Trophoblast cell (in vitro differentiated cells and primary cell): ENCODE data around the gene DCP1A.
"Not testable (repeated sequence)": the region's sequence is repeated elsewhere in the genome, so short reads cannot be mapped to it uniquely, and the experiment has no call there.

Experiments
- DNase-seq, 2 donors: peaks; one replicate each; pipeline ENCODE4 v3.0.0-alpha.2; 2016
- H2AFZ ChIP-seq: 2 replicates; pipeline ENCODE4 v1.6.1; 2013; ENCODE audit warnings: low read length, moderate library complexity, mild to moderate bottlenecking; ENCODE audit not compliant: insufficient read depth, poor library complexity
- H2AK5ac ChIP-seq: 2 replicates; pipeline ENCODE4 v1.6.1; 2013; ENCODE audit warnings: mild to moderate bottlenecking, low read length
- H2BK120ac ChIP-seq: 2 replicates; pipeline ENCODE4 v1.6.1; 2013; ENCODE audit warnings: low read length, mild to moderate bottlenecking, moderate library complexity; ENCODE audit not compliant: insufficient read depth, poor library complexity
- H2BK12ac ChIP-seq: 2 replicates; pipeline ENCODE4 v1.6.1; 2013; ENCODE audit warnings: mild to moderate bottlenecking, low read length, moderate library complexity
- H2BK5ac ChIP-seq: 2 replicates; pipeline ENCODE4 v1.6.1; 2013; ENCODE audit warnings: low read length, low read depth, moderate library complexity, mild to moderate bottlenecking; ENCODE audit not compliant: poor library complexity
- H3K14ac ChIP-seq: 2 replicates; pipeline ENCODE4 v1.6.1; 2013; ENCODE audit warnings: mild to moderate bottlenecking, low read length
- H3K18ac ChIP-seq: 2 replicates; pipeline ENCODE4 v1.6.1; 2013; ENCODE audit warnings: mild to moderate bottlenecking, low read length
- H3K23ac ChIP-seq: 2 replicates; pipeline ENCODE4 v1.6.1; 2013; ENCODE audit warnings: low read length
- H3K27ac ChIP-seq: 2 replicates; pipeline ENCODE4 v1.5.1; 2013; ENCODE audit warnings: low read depth, mild to moderate bottlenecking, inconsistent platforms, low read length, moderate library complexity
- H3K27me3 ChIP-seq: 2 replicates; pipeline ENCODE4 v1.6.1; 2013; ENCODE audit warnings: inconsistent platforms, mild to moderate bottlenecking, low read length, moderate library complexity; ENCODE audit not compliant: insufficient read depth
- H3K36me3 ChIP-seq, 2 experiments: 1 replicate in 1 of 2; 2 replicates in 1 of 2; pipeline ENCODE4 v1.6.1; 2013; ENCODE audit warnings: low read length in 2 of 2, mild to moderate bottlenecking in 2 of 2, moderate library complexity in 1 of 2; ENCODE audit not compliant: insufficient read depth in 2 of 2, control insufficient read depth in 1 of 2
- H3K4ac ChIP-seq: 2 replicates; pipeline ENCODE4 v1.6.1; 2013; ENCODE audit warnings: low read depth, mild to moderate bottlenecking, low read length, moderate library complexity
- H3K4me1 ChIP-seq, 2 experiments: 1 replicate in 1 of 2; 2 replicates in 1 of 2; pipeline ENCODE4 v1.6.1; 2013; ENCODE audit warnings: low read length in 2 of 2, mild to moderate bottlenecking in 2 of 2, moderate library complexity in 1 of 2; ENCODE audit not compliant: insufficient read depth in 2 of 2, control insufficient read depth in 1 of 2
- H3K4me2 ChIP-seq: 2 replicates; pipeline ENCODE4 v1.6.1; 2013; ENCODE audit warnings: inconsistent platforms, mild to moderate bottlenecking, low read length, moderate library complexity
- H3K4me3 ChIP-seq: 2 replicates; pipeline ENCODE4 v1.5.1; 2013; ENCODE audit warnings: mild to moderate bottlenecking, low read depth, low read length, inconsistent platforms
- H3K79me1 ChIP-seq: one replicate; pipeline ENCODE4 v1.6.1; 2013; ENCODE audit warnings: low read length
- H3K79me2 ChIP-seq: 2 replicates; pipeline ENCODE4 v1.6.1; 2013; ENCODE audit warnings: low read length, mild to moderate bottlenecking; ENCODE audit not compliant: control insufficient read depth, insufficient read depth, poor library complexity
- H3K9ac ChIP-seq: 2 replicates; pipeline ENCODE4 v1.6.1; 2013; ENCODE audit warnings: mild to moderate bottlenecking, low read length
- H3K9me3 ChIP-seq: 2 replicates; pipeline ENCODE4 v1.6.1; 2013; ENCODE audit warnings: low read depth, mild to moderate bottlenecking, control low read depth, inconsistent platforms, low read length; ENCODE audit not compliant: insufficient read depth
- H4K12ac ChIP-seq: 2 replicates; pipeline ENCODE4 v1.6.1; 2013; ENCODE audit warnings: low read depth, mild to moderate bottlenecking, low read length, moderate library complexity
- H4K8ac ChIP-seq: 2 replicates; pipeline ENCODE4 v1.6.1; 2013; ENCODE audit warnings: low read depth, mild to moderate bottlenecking, low read length, moderate library complexity
- H4K91ac ChIP-seq: one replicate; pipeline ENCODE4 v1.6.1; 2013; ENCODE audit warnings: low read depth, mild to moderate bottlenecking, low read length, moderate library complexity
- WGBS: extraction: QIAGEN DNeasy Blood & Tissue Kit; methylation state at CpG from one replicate; pipeline ENCODE4 v1.1.7; 2013; ENCODE audit warnings: missing lambda C conversion rate; ENCODE audit not compliant: insufficient read length, insufficient coverage; ENCODE audit errors: extremely low coverage; 5-methylcytosine and 5-hydroxymethylcytosine counted together

DCP1A gene

DNA sequence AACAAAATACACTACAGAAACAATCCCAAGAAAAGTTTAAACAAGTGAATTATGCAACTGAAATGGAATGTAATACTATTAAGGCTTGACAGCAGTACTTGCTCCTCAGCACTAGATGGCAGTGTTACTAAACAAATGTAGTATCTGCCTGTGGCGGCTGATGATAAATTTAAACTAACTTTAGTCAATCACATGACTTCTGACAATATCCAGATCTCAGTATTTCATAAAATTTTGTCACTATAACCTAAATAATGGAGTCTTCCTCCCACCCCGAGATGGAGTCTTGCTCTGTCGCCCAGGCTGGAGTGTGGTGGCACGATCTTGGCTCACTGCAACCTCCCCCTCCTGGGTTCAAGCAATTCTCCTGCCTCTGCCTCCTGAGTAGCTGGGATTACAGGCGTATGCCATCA lies 47.7 kb downstream of the DCP1A start:
- not testable (repeated sequence) for H3K27me3 ChIP-seq, H3K9ac ChIP-seq, H3K27ac ChIP-seq, H4K8ac ChIP-seq, H3K4me3 ChIP-seq, H2AK5ac ChIP-seq, H3K4me1 ChIP-seq, H3K79me2 ChIP-seq, H3K9me3 ChIP-seq, H3K4ac ChIP-seq, H4K12ac ChIP-seq, H3K18ac ChIP-seq, H2BK5ac ChIP-seq, H3K79me1 ChIP-seq, H2BK12ac ChIP-seq, H3K23ac ChIP-seq, H3K14ac ChIP-seq, H3K4me2 ChIP-seq, H2BK120ac ChIP-seq, H4K91ac ChIP-seq, H2AFZ ChIP-seq
- WGBS = no CpG with 5 or more reads among the region's 5 CpGs
- DNase-seq = peak; percentile 7 to 86
- H3K36me3 ChIP-seq = peaks cover 24 to 27% of the 10 kb centered on the region in 2 experiments

DNA sequence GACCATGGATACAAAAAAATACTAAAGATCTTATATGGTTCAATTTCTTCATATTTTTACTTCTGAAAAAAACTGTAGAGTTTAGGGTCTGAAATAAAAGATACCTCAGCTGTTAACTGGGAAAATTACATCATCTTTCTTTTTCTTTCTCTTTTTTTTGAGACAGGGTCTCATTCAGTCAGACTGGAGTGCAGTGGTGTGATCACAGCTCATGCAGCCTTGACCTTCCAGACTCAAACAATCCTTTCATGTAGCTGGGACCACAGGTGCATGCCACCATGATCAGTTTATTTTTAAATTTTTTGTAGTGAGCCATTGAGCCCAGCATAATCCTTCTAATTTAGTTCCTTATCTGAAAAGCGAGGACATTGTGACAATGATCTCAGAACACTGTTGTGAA lies 51.9 kb downstream of the DCP1A start:
- Histone ChIP-seq H3K4ac (no peak overlapping the region), H3K4me3 (no peak overlapping the region)

DNA sequence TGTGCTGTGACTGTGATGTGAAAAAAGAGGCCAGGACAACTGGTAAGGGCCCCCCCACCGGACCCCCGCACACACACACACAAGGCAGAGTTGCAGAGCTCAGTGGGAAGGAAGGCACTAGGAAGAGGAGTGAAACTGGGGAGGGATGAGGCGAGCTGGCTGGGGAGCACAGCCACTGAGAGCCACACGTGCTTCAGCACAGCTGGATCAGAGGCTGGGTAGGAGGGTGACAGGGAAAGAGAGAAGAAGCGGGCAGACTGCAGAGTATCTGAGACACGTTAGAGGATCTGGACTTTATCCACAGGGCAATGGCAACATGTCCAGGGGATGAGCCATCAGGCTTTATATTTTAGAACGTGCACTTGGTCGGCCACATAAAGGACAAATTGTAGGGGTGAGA lies 53.5 kb downstream of the DCP1A start:
- no peak overlapping the region for H3K9ac ChIP-seq
- H3K23ac ChIP-seq = no peak overlapping the region
- no peaks in the 10 kb centered on the region for H3K79me2 ChIP-seq
- H3K14ac ChIP-seq = no peak overlapping the region
- no peak overlapping the region for H3K4me2 ChIP-seq
- no peak overlapping the region for H3K4ac ChIP-seq
- no peaks in the 10 kb centered on the region for H3K27me3 ChIP-seq
- H3K18ac ChIP-seq = no peak overlapping the region
- H2AK5ac ChIP-seq = no peak overlapping the region
- no peak overlapping the region for H4K91ac ChIP-seq
- no peak overlapping the region for H2BK12ac ChIP-seq
- no peak overlapping the region for H2BK5ac ChIP-seq
- no peak overlapping the region for H4K8ac ChIP-seq
- H2AFZ ChIP-seq = no peak overlapping the region
- no CpG with 5 or more reads among the region's 8 CpGs for WGBS
- DNase-seq = no peak
- H4K12ac ChIP-seq = no peak overlapping the region
- no peak overlapping the region for H2BK120ac ChIP-seq
- no peaks in the 10 kb centered on the region for H3K79me1 ChIP-seq
- H3K4me3 ChIP-seq = no peak overlapping the region
- no peak overlapping the region for H3K27ac ChIP-seq
- H3K36me3 ChIP-seq = peaks cover 19 to 28% of the 10 kb centered on the region in 2 experiments
- no peaks in the 10 kb centered on the region for H3K9me3 ChIP-seq
- peaks cover 3 to 6% of the 10 kb centered on the region in 2 experiments for H3K4me1 ChIP-seq

More for the DNA sequence above, 51.9 kb downstream of the DCP1A start:
- Histone ChIP-seq H3K18ac (no peak overlapping the region), H3K9ac (no peak overlapping the region), H2AK5ac (no peak overlapping the region), H2BK5ac (no peak overlapping the region), H3K4me1 (peaks cover 3 to 6% of the 10 kb centered on the region in 2 experiments), H3K79me2 (no peaks in the 10 kb centered on the region), H4K91ac (no peak overlapping the region), H3K4me2 (no peak overlapping the region), H4K12ac (no peak overlapping the region), H3K27ac (no peak overlapping the region), H2BK120ac (no peak overlapping the region), H4K8ac (no peak overlapping the region), H3K36me3 (peaks cover 18 to 22% of the 10 kb centered on the region in 2 experiments), H3K79me1 (no peaks in the 10 kb centered on the region), H2AFZ (no peak overlapping the region), H2BK12ac (no peak overlapping the region), H3K14ac (no peak overlapping the region), H3K23ac (no peak overlapping the region), H3K9me3 (no peaks in the 10 kb centered on the region), H3K27me3 (no peaks in the 10 kb centered on the region)
- no CpG with 5 or more reads among the region's 1 CpG for WGBS
- no peak for DNase-seq

DNA sequence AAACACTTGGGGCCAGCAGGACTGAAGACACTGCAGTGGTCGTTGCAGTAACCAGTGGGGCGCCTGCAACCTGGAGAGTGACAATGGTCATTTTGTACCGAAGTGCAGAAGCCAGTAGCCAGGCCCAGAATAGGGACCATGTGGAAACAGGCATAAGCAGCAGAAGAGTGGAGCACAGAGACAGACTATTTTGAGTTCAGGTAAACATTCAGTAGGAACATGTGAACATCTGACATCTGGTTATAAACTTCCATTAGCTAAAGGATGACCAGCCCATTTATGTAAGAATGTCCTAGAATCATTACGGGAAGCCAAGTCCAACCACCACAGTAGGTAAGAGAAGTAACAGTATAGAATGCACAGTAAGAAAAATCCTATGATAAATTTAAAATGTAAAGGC lies 59.1 kb downstream of the DCP1A start:
- Histone ChIP-seq H3K4me2 (no peak overlapping the region), H3K4ac (no peak overlapping the region), H3K18ac (no peak overlapping the region), H2AFZ (no peak overlapping the region), H4K12ac (no peak overlapping the region), H3K4me1 (no peaks in the 10 kb centered on the region), H3K9me3 (no peaks in the 10 kb centered on the region), H2BK120ac (no peak overlapping the region), H2BK5ac (no peak overlapping the region), H3K23ac (no peak overlapping the region), H3K14ac (no peak overlapping the region), H4K91ac (no peak overlapping the region), H3K4me3 (no peak overlapping the region), H3K79me1 (no peaks in the 10 kb centered on the region), H3K79me2 (no peaks in the 10 kb centered on the region), H3K27me3 (no peaks in the 10 kb centered on the region), H2AK5ac (no peak overlapping the region), H2BK12ac (no peak overlapping the region), H3K36me3 (peaks cover 25 to 41% of the 10 kb centered on the region in 2 experiments), H3K9ac (no peak overlapping the region), H4K8ac (no peak overlapping the region), H3K27ac (no peak overlapping the region)
- DNase-seq = no peak
- no CpG with 5 or more reads among the region's 4 CpGs for WGBS
